Measurements from ENCODE around the gene SLC2A3. TPM values are rescaled to one million over a fixed set of nuclear protein-coding genes. Genes with fewer than 3 reads are reported as not detected.

SLC2A3 gene
- total RNA-seq, 1 experiment from 2014 or later = 10.5 TPM

DNA sequence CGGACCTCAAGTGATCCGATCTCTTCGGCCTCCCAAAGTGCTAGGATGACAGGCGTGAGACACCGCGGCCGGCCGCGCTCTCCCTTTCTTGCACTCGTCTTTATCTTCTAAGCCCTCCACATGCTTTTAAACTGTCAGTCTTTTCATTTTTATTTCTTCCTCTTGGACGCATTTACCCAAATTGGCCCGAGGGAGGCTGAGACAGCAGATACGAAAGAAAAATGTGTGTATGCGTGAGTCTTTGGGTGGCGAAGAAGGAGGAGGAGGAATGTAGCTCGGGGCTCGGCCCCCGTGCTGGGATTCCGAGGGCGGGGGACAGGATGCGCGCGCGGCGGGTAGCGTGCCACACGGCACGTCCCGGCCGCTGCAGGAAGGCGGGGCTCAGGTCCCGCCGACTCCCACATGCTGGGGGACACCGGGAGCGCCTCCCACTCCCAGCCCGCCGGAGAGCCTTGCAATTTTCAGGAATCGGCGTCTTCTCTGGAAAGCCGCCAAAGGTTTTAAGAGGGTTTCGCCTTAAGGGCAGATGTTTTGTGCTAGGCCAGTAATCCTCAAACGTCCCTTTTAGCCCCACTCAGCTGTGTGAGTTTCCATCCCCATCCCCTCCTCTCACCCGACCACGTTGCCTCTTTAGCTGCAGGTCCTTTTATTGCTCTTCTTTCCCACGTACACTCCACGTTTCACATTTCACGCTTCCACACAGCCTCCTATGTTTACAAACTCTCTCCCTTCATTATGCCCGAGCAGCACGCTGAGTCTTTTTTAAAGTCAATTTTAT is 34.7 kb upstream of the SLC2A3 start:
- intact Hi-C loops (cut with micrococcal nuclease) = loop anchor here (2.0 kb wide), 1 partner anchor 38 kb away; no protein-coding TSS in a partner anchor
- Histone ChIP-seq H3K4me3 (replicated peaks in 1 of 2; ENCODE audit: low read depth in 1 of 2, low read length in 2 of 2) (peak overlapping the region; percentile 46 to 52), H3K4me1 (ENCODE audit: control insufficient read depth in 1 of 2, insufficient read depth in 2 of 2, low read length in 2 of 2) (peaks cover 20 to 55% of the 10 kb centered on the region in 2 experiments), H3K79me2 (ENCODE audit: insufficient read depth, low read length) (no peaks in the 10 kb centered on the region), H3K9me2 (ENCODE audit: insufficient read depth) (no peaks in the 10 kb centered on the region), H2AFZ (ENCODE audit: low read depth, low read length, poor library complexity, severe bottlenecking) (no peak overlapping the region), H3K4me2 (ENCODE audit: low read length) (peak overlapping the region; percentile 79), H3K9ac (ENCODE audit: low read length) (peak overlapping the region; percentile 59), H3K36me3 (ENCODE audit: control insufficient read depth in 1 of 2, insufficient read depth in 2 of 2, low read length in 2 of 2) (no peaks in the 10 kb centered on the region), H3K27me3 (ENCODE audit: insufficient read depth, low read length) (no peaks in the 10 kb centered on the region), H4K20me1 (ENCODE audit: insufficient read depth) (no peaks in the 10 kb centered on the region), H3K9me3 (ENCODE audit: control insufficient read depth in 1 of 2, insufficient read depth in 1 of 2, low read depth in 1 of 2, low read length in 2 of 2) (no peaks in the 10 kb centered on the region), H3K27ac (ENCODE audit: low read depth, low read length) (peak overlapping the region; percentile 49)
- CTCF ChIA-PET = interaction anchor here (1.6 kb wide), 1 partner anchor 38 kb away, joined by 7 read pairs; no protein-coding TSS in a partner anchor
- peak; percentile 61 for DNase-seq (ENCODE audit: low read depth, low spot score)
- BruUV-seq (replicated peaks) = TSS peak; percentile 87
- RAD21 ChIA-PET (ENCODE audit: low non-redundant PET in 1 of 2, low total read pairs in 2 of 2, uncharacterized antibody in 2 of 2, unreplicated experiment in 2 of 2) = no interaction called here
- POLR2A ChIA-PET = interaction anchor here (1.0 to 1.4 kb wide), 3 partner anchors 10 to 41 kb away, joined by 3 to 5 read pairs (median 4); no protein-coding TSS in a partner anchor
- TF ChIP-seq JUND (IDR thresholded peaks at IDR 0.05) (no peak), POLR2A (IDR thresholded peaks at IDR 0.05; ENCODE audit: borderline replicate concordance, extremely low read depth, insufficient read depth, insufficient read length) (peak; percentile 59), RAD21 (IDR thresholded peaks at IDR 0.05; ENCODE audit: low read depth) (no peak), ATF3 (IDR thresholded peaks at IDR 0.05) (no peak), ELF1 (IDR thresholded peaks at IDR 0.05; ENCODE audit: borderline replicate concordance, low read depth) (no peak), SP1 (IDR thresholded peaks at IDR 0.05; ENCODE audit: low read depth) (peak; percentile 34; the same call in 1 of the 2 replicates), ZNF274 (IDR thresholded peaks at IDR 0.05; ENCODE audit: low read depth, low read length) (no peak), MAX (IDR thresholded peaks at IDR 0.05) (peak; percentile 97), ZFX (IDR thresholded peaks at IDR 0.05) (no peak; the same call in 1 of the 2 replicates), CEBPB (IDR thresholded peaks at IDR 0.05; ENCODE audit: low read depth) (no peak), POLR2AphosphoS5 (IDR thresholded peaks at IDR 0.05; ENCODE audit: low read depth, low read length) (peak; percentile 70), CBX3 (IDR thresholded peaks at IDR 0.05; ENCODE audit: low read depth) (peak; percentile 70; the same call in 1 of the 2 replicates), EZH2phosphoT487 (IDR thresholded peaks at IDR 0.05; ENCODE audit: borderline replicate concordance) (no peak), SRF (IDR thresholded peaks at IDR 0.05; ENCODE audit: low read depth) (no peak), EGR1 (IDR thresholded peaks at IDR 0.05; ENCODE audit: low read depth) (peak; percentile 58; the same call in 1 of the 2 replicates), SIN3A (IDR thresholded peaks at IDR 0.05; ENCODE audit: low read depth) (peak; percentile 56; the same call in 1 of the 2 replicates)
- TF ChIP-seq, protein P1, sequence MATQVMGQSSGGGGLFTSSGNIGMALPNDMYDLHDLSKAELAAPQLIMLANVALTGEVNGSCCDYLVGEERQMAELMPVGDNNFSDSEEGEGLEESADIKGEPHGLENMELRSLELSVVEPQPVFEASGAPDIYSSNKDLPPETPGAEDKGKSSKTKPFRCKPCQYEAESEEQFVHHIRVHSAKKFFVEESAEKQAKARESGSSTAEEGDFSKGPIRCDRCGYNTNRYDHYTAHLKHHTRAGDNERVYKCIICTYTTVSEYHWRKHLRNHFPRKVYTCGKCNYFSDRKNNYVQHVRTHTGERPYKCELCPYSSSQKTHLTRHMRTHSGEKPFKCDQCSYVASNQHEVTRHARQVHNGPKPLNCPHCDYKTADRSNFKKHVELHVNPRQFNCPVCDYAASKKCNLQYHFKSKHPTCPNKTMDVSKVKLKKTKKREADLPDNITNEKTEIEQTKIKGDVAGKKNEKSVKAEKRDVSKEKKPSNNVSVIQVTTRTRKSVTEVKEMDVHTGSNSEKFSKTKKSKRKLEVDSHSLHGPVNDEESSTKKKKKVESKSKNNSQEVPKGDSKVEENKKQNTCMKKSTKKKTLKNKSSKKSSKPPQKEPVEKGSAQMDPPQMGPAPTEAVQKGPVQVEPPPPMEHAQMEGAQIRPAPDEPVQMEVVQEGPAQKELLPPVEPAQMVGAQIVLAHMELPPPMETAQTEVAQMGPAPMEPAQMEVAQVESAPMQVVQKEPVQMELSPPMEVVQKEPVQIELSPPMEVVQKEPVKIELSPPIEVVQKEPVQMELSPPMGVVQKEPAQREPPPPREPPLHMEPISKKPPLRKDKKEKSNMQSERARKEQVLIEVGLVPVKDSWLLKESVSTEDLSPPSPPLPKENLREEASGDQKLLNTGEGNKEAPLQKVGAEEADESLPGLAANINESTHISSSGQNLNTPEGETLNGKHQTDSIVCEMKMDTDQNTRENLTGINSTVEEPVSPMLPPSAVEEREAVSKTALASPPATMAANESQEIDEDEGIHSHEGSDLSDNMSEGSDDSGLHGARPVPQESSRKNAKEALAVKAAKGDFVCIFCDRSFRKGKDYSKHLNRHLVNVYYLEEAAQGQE (IDR thresholded peaks at IDR 0.05; ENCODE audit: low read depth) = no peak
- TF ChIP-seq, protein P2, sequence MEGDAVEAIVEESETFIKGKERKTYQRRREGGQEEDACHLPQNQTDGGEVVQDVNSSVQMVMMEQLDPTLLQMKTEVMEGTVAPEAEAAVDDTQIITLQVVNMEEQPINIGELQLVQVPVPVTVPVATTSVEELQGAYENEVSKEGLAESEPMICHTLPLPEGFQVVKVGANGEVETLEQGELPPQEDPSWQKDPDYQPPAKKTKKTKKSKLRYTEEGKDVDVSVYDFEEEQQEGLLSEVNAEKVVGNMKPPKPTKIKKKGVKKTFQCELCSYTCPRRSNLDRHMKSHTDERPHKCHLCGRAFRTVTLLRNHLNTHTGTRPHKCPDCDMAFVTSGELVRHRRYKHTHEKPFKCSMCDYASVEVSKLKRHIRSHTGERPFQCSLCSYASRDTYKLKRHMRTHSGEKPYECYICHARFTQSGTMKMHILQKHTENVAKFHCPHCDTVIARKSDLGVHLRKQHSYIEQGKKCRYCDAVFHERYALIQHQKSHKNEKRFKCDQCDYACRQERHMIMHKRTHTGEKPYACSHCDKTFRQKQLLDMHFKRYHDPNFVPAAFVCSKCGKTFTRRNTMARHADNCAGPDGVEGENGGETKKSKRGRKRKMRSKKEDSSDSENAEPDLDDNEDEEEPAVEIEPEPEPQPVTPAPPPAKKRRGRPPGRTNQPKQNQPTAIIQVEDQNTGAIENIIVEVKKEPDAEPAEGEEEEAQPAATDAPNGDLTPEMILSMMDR (IDR thresholded peaks at IDR 0.05 in 2 of 3, conservative IDR thresholded peaks at IDR 0.05 in 1 of 3; ENCODE audit: borderline replicate concordance in 1 of 3, insufficient read depth in 1 of 3, low read depth in 2 of 3, low read length in 2 of 3) = no peak
- TF ChIP-seq, protein P3, sequence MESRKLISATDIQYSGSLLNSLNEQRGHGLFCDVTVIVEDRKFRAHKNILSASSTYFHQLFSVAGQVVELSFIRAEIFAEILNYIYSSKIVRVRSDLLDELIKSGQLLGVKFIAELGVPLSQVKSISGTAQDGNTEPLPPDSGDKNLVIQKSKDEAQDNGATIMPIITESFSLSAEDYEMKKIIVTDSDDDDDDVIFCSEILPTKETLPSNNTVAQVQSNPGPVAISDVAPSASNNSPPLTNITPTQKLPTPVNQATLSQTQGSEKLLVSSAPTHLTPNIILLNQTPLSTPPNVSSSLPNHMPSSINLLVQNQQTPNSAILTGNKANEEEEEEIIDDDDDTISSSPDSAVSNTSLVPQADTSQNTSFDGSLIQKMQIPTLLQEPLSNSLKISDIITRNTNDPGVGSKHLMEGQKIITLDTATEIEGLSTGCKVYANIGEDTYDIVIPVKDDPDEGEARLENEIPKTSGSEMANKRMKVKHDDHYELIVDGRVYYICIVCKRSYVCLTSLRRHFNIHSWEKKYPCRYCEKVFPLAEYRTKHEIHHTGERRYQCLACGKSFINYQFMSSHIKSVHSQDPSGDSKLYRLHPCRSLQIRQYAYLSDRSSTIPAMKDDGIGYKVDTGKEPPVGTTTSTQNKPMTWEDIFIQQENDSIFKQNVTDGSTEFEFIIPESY (IDR thresholded peaks at IDR 0.05; ENCODE audit: extremely low read depth, insufficient replicate concordance, low read length) = no peak
- peak; percentile 97 for ATAC-seq

All from HCT116 (cell line).